NCI-H524 treated with DMSO at 0.1 percent for 48 hours (cell line): ENCODE results near the gene CCL16.
A peak's percentile ranks its signal among the peaks of the same experiment; 100 is the strongest.

Source experiments
- DNase-seq: peaks from one replicate; lab custom pipeline; 2025; lab: John Stamatoyannopoulos, UW

CCL16 gene

DNA sequence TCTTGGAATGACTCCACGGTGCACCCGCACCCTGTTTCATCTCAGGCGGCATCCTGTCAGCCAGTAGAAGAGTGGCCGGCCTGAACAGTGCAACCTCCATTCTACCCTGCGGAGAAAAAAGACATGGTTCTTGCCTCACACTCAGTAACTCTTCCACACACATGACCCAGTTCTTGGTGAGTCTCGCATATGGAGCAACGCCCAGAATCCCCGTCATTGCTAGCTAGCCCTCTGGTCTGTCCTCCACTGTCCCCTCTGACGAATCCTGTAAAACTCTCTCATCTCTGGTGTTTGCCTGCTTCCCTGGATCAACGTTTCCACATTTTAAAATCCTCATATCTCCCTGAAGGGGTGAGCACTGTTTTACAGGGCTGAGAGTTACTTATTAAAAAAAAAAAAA is 46.5 kb downstream of the CCL16 start:
- no peak for DNase-seq

DNA sequence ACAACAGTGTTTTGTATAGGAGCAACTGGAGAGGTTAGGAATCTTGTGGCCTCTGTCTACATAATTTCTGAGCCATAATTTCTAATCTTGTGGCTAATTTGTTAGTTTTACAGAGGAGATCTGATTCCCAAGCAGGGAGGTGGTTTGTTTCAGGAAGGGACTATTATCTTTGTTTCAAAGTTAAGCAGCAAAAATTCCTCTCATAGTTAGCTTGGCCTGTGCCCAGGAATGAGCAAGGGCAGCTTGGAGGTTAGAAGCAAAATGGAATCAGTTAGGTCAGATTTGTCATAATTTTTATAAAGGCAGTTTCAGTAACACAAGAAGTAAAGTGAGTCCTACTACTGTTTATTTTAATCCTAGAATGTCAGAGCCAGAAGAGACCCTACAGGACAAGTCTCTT is 48.7 kb downstream of the CCL16 start:
- DNase-seq, result no peak

DNA sequence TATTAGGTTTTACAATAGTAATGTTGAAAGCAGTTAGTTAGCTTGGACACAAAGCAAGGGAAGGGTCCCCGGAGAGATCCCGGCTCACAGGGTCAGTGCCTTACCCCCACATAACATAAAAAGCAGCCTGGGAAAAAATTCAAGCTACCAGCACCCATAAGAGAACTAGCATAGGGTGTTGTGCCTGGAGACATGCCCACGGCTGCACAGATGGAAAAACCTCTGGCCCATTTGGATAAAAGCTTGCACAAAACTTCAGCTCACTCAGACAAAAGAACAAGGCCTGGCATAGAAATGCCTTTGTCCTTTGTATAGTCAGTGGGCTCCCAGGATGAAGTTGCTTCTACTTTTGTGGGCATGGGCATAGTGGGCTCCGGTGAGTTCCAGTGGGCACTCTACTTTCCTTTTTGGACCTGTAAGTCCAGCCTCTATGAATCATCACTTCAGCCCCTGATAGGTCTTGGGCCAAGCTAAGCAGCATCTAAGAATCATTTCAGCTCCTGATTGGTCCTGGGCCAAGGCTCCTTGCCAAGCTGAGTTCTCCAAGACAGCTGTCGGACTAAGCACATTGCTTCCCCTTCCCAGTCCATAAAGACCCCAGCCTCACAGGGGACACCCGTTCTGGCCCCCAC is 49.4 kb downstream of the CCL16 start:
- DNase-seq, result no peak

DNA sequence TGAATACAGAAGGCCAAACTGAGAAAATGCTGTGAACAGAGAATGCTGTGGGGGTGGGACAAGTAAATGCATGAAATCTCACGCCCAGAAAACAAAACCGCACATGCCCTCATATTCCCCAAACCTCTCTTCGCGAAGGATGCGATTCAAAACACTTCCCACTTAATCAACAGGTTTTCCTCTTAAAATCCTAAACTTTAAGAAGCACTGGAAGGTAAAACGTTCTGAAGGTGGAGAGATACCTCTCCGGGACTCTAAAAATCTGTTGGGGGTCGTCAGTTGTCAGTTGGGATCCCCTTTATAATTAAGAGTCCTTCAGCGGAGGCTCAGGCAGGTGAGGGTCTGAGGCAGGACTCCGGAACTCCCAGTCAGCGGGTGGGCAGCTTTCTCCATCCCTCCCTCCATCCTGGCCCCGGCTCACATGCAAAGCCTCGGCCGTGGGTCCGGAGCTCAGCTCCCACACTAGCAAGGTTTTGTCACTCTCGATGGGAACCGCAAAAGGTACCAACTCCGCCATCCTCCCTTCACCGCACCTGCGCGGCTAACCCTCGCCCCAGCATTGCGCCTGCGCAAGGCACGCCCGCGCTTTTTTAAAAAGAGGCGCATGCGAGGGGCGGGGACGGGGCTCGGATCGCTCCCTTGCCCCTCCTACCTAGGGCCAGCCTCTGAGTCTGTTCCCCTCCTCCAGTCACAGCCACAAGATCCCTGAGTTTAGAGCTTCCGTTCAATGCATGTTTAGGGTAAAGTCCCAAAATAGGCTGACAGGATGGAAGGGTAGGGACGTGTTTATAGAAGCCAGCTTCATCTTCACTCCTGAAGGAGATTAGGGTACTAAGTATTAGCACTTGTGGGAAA is 50.9 kb downstream of the CCL16 start, which contains the start of gene RDM1:
Gene RDM1 (minus strand): TSS at position 563 of the 855 bp plus-strand sequence. CDS start 46 bp downstream, at position 517.
- peak; percentile 7 for DNase-seq

DNA sequence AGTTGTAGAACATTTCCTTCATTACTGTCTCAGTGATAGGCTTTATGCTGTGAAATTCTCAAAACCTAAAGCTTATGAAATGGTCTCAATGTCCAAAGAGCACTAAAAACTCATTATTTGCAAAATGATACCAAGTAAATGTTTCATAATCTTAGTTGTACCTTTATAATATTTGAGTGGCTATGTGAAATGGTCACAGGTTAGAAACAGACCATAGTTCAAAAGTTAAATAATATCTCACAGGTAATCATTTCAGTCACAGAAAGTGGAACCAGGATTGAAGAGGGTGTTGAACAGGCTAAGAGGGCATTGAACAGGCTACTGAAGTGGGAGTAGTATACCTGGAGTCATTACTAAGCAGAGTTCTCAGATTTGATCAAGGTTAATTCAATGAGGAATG is 53.6 kb downstream of the CCL16 start:
- DNase-seq, result no peak
